Measurements from ENCODE around the gene PHKG2.
"Not testable (repeated sequence)": the region's sequence is repeated elsewhere in the genome, so short reads cannot be mapped to it uniquely, and the experiment has no call there.

PHKG2 gene

GRCh38 chr16:30747799-30748633 is at the start of gene PHKG2:
Gene PHKG2, plus strand, starts transcription at chr16:30748425. Its CDS starts 396 bp downstream, at chr16:30748821.
- DNase-seq (ENCODE audit: low read depth): peak; percentile 90

DNA sequence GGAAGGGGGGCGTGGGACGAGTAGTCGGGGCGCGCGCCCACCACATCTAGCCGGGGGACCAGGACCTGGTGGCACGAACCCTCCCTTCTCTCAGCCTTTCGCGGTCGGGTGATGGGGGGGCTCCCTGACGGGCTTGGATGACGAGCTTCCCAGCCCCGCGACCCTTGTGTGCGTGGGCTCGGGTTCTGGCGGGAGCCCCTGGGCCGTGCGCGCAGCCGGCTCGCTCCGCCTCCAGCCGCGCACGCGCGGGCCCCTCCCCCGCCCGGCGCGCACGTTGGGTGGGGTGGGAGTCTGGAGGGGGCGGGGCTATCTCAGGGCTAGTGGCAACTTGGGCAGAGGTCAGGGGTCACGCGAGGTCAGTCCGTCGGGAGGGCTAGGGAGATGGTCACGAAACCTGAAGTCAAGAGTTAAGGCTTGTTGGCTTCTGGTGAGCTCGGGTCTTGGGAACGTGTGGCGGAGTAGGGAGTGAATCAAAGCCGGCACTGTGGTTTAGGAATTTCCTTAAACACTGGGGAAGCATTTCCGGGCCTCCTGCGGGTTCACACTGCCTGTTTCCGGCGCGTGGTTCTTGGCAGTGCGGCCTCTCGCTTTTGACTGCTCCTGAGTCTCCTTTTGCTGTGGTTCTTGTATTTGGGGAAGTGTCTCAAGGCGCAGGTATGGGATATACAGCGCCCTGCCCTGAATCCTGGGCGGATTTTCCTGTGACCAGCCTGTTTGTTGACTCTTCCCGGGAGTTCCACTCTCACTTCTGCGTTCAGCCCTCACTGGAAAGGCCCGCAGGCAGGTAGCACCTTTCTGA is 49.2 kb upstream of the PHKG2 start, which contains the start of gene SRCAP:
SRCAP (plus strand) TSS at position 356 of the 799 bp plus-strand sequence. CDS start 1,654 bp downstream, outside the sequence.
- peak; percentile 58 for DNase-seq (ENCODE audit: low read depth)

DNA sequence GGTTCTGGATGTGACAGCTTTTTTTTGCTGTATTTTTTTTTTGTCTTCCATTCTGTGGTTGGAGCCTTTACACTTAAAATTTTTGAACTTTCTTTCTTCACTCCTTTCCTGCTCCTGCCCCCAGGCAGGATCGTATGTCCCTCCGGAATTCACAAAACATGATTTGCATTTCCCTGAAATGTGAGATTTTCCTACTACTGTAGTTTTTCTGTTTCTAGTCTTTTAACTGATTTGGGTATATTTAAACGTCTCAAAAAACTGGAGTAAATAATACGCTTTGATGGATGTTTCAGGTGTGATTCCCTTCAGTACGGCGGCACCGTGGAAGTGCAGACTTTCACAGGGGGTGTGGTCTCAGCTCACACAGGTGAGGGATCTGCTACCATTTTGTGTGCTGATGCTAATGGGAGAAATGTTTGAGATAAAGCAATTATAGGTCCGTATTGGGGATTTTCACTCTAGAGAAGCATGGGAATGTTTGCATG is 48.6 kb upstream of the PHKG2 start:
- DNase-seq (ENCODE audit: low read depth): no peak

- DNase-seq (ENCODE audit: low read depth): no peak
Measured at GRCh38 chr16:30700491-30700890, 47.7 kb upstream of the PHKG2 start.

DNA sequence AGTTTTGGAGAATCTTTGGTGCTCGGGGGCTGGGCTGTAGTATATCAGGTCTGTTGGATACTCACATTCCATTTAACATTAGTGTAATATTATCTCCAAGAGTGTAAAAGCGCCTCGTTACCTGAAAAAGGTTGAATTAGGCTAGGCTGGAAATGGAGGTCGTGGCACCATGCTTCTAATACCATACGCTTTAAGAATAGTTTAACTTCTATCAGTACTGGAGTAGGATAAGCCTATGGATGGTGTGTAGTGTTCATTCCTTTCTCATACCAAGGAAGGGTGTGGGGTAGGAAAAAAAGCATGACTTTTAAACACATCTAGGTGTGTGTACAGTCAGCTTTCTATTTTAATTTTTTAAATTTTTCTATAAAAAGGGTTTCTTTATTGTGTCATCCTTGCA is 47.3 kb upstream of the PHKG2 start:
- DNase-seq (ENCODE audit: low read depth): no peak

GRCh38 chr16:30703071-30703470 is 45.2 kb upstream of the PHKG2 start:
- not testable (repeated sequence) for DNase-seq (ENCODE audit: low read depth)

DNA sequence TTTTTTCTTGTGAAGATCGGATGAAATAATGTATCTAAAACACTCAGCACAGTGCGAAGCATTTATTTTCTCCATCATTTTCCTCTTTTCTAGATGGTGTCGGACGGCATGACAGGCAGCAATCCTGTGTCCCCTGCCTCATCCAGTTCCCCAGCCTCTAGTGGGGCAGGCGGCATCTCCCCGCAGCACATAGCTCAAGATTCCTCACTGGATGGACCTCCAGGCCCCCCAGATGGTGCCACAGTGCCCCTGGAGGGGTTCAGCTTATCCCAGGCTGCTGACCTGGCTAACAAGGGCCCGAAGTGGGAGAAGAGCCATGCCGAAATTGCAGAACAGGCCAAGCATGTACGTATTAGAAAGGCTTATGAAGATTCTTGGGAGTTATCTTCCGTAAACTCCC is 44.3 kb upstream of the PHKG2 start:
- DNase-seq (ENCODE audit: low read depth): no peak

GRCh38 chr16:30706046-30706445 is 42.2 kb upstream of the PHKG2 start:
- DNase-seq (ENCODE audit: low read depth): no peak

DNA sequence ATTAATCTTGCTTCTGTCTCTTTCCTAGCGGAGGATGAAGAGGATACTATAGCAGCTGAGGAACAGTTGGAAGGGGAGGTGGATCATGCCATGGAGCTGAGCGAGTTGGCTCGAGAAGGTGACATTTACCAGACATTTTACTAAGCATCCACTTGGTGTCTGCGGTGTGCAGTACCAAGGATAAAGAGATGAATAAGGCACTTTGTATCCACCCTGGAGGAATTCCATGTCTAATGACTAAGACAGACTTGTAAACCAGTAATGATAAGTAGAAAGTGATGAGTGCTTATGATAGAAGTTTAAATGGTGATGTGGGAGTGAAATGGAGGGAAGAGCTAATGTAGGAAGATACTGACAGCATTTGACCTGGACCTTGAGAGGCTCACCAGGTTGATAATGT is 37.3 kb upstream of the PHKG2 start:
- DNase-seq (ENCODE audit: low read depth): no peak

DNA sequence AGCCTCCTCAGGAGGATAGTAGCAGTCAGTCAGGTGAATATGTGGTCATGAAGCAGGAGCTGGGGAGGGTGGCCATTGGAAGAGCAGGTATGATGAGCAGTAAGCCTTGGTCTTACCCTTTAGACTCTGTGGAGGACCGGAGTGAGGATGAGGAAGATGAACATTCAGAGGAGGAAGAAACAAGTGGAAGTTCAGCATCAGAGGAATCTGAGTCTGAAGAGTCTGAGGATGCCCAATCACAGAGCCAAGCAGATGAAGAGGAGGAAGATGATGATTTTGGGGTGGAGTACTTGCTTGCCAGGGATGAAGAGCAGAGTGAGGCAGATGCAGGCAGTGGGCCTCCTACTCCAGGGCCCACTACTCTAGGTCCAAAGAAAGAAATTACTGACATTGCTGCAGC is 36.5 kb upstream of the PHKG2 start:
- no peak for DNase-seq (ENCODE audit: low read depth)

GRCh38 chr16:30715750-30716445 is 32.3 kb upstream of the PHKG2 start:
- DNase-seq (ENCODE audit: low read depth): peak; percentile 25

DNA sequence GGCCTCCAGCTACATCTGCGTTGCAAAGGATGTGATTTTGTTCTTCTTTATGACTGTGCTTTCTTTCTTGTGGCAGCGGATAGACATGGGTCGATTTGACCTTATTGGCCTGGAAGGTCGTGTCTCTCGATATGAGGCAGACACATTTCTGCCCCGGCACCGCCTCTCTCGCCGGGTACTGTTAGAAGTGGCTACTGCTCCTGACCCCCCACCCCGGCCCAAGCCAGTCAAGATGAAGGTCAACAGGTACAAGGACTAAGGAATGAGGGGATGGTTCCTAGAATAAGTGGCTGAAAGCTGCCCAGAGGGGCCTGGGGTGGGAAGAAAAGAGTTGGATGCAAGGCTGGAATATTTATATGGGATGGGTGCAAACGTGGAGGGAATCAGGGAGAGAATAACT is 28.1 kb upstream of the PHKG2 start:
- no peak for DNase-seq (ENCODE audit: low read depth)

- DNase-seq (ENCODE audit: low read depth): no peak
Measured at GRCh38 chr16:30720694-30721093, 27.5 kb upstream of the PHKG2 start.

DNA sequence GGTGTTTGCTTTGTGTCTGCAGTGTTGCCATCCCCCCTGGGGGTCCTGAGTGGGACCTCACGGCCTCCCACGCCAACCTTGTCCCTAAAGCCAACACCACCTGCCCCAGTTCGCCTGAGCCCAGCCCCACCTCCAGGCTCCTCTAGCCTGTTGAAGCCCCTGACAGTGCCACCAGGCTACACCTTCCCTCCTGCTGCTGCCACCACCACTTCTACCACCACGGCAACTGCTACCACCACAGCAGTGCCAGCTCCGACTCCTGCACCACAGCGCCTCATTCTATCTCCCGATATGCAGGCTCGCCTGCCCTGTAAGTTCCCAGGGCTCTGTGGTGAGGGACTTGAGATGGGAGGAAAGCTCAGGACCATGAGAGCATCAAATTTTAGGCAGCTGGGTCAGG is 27.1 kb upstream of the PHKG2 start:
- DNase-seq (ENCODE audit: low read depth): no peak

GRCh38 chr16:30721606-30722005 is 26.6 kb upstream of the PHKG2 start:
- DNase-seq (ENCODE audit: low read depth): no peak

- DNase-seq (ENCODE audit: low read depth): no peak
Measured at GRCh38 chr16:30722443-30722842, 25.8 kb upstream of the PHKG2 start.

GRCh38 chr16:30722916-30723315 is 25.3 kb upstream of the PHKG2 start:
- no peak for DNase-seq (ENCODE audit: low read depth)

- no peak for DNase-seq (ENCODE audit: low read depth)
Measured at GRCh38 chr16:30723725-30724355, 24.4 kb upstream of the PHKG2 start.

DNA sequence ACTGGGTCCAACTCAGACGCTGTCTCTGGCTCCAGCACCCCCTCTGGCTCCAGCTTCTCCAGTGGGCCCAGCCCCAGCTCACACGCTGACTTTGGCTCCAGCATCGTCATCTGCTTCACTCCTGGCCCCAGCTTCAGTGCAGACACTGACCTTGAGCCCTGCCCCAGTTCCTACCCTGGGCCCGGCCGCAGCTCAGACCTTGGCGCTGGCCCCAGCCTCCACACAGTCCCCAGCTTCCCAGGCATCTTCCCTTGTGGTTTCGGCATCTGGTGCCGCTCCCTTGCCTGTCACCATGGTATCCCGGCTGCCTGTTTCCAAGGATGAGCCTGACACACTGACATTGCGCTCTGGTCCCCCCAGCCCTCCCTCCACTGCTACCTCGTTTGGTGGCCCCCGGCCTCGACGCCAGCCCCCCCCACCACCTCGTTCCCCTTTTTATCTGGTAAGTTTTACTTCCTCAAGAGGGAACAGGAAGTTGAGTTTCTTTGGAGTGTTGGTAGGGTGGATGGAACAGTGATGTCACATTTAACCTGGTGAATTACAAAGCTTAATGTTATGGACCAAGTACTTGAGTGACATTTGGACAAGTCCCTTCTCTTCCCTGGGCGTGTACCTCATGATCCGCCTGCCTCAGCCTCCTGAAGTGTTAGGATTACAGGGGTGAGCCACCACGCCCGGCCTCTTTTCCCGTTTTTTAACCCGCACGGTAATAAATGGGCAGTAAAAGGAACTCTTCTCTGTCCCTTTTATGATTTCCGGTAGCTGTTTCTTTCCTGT is 23.4 kb upstream of the PHKG2 start:
- no peak for DNase-seq (ENCODE audit: low read depth)

- DNase-seq (ENCODE audit: low read depth): no peak
Measured at GRCh38 chr16:30725418-30725792, 22.8 kb upstream of the PHKG2 start.

DNA sequence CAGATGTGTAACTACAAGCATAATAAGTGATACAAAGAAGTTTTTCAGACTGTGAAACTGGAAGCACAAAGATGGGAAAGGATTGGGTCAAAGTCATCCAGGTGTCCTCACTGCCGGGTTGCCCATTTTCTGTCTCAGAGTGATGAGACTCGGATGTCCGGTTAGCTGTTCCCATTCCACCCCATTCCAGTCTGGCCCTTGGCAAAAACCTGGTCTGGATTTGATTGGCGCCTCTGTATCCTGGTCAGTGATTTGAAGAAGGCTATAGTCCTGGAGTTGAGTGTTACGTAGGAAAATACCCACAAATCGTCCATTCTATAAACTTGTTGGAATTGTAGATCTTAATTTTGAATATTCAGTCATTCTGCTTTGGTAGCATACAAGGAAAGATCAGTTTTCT is 19.9 kb upstream of the PHKG2 start:
- DNase-seq (ENCODE audit: low read depth): no peak
